Sigmoid colon (tissue), 4 donors: Measurements from ENCODE around the gene KMT2D.

Experiments
- POLR2A ChIP-seq, 2 donors: fragments of 450-650 bp; IDR thresholded peaks; one replicate each; pipeline ENCODE4 v1.6.1; 2016; ENCODE audit warnings: antibody characterized with exemption in 2 of 2, mild to moderate bottlenecking in 2 of 2, moderate library complexity in 2 of 2
- POLR2AphosphoS5 ChIP-seq, 4 donors: sonication (generic); formaldehyde crosslinking; IDR thresholded peaks; one replicate each; pipeline ENCODE4 v1.6.1; 2017; ENCODE audit warnings: antibody characterized with exemption in 4 of 4
- TF ChIP-seq, protein P1 (sequence below), 4 experiments: fragments of 450-650 bp in 3 of 4; fragments of 200-600 bp in 1 of 4; IDR thresholded peaks; one replicate each; pipeline ENCODE4 v1.5.1; 2016 to 2019; ENCODE audit warnings: antibody characterized with exemption in 4 of 4, mild to moderate bottlenecking in 3 of 4, moderate library complexity in 2 of 4

DNA sequence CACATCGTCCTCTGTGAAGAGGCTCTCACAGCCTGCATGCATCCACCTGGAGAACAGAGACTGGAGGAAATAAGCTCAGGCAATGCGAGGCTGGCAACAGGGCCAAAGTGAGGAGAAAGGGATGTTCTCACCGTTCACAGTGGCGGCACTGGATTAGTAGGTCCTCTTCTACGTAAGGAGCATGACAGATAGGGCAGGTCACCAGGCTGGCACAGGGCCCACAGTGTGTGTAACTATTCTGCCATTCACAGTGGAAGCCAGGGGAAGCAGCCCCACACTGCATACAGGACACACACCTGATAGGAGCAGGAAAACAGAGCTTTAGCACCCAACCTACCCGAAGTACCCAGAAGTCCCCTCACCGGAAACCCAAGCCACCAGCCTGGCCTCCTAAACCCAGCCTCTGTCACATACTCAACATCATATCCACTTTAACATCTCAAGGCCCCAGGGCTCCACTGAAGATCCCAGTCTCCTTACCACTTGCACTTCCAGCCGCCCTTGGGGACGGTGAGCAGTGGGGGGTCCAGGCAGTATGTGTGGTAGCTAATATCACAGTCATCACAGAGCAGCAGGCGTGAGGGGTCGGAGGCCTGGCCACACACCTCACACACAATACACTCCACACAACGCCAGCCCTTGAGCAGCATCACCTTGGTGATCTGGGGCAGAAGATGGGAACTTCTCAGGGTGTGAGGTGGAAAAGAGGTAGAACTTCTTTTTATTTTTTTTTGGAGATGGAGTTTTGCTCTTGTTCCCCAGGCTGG lies 14.3 kb downstream of the KMT2D start:
- TF ChIP-seq POLR2A (IDR thresholded peaks at IDR 0.05) (no peak), POLR2AphosphoS5 (IDR thresholded peaks at IDR 0.05) (no peak)
- TF ChIP-seq, protein P1, sequence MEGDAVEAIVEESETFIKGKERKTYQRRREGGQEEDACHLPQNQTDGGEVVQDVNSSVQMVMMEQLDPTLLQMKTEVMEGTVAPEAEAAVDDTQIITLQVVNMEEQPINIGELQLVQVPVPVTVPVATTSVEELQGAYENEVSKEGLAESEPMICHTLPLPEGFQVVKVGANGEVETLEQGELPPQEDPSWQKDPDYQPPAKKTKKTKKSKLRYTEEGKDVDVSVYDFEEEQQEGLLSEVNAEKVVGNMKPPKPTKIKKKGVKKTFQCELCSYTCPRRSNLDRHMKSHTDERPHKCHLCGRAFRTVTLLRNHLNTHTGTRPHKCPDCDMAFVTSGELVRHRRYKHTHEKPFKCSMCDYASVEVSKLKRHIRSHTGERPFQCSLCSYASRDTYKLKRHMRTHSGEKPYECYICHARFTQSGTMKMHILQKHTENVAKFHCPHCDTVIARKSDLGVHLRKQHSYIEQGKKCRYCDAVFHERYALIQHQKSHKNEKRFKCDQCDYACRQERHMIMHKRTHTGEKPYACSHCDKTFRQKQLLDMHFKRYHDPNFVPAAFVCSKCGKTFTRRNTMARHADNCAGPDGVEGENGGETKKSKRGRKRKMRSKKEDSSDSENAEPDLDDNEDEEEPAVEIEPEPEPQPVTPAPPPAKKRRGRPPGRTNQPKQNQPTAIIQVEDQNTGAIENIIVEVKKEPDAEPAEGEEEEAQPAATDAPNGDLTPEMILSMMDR (IDR thresholded peaks at IDR 0.05): no peak
